ENCODE results near the gene ATP8B1. TPM values are rescaled to one million over a fixed set of nuclear protein-coding genes. Genes with fewer than 3 reads are reported as not detected.
"Not testable (repeated sequence)": the region's sequence is repeated elsewhere in the genome, so short reads cannot be mapped to it uniquely, and the experiment has no call there.

Gene ATP8B1
- total RNA-seq, 1 experiment from 2014 or later, result 1.1 TPM

DNA sequence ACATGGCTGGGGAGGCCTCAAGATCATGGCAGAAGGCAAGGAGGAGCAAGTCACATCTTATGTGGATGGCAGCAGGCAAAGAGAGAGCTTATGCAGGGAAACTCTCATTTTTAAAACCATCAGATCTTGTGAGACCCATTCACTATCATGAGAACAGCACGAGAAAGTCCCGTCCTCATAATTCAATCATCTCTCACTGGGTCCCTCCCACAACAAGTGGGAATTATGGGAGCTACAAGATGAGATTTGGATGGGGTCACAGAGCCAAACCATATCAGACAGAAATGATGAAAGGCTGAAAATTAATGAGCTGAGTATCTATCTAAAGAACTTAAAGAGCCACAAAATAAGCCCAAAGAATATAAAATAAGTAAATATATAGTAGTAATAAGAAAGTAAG, 44.3 kb upstream of the ATP8B1 start:
- H3K79me2 ChIP-seq (ENCODE audit: insufficient read depth, low read length); H3K23me2 ChIP-seq (ENCODE audit: insufficient read length, low read depth, low read length, poor library complexity, severe bottlenecking); H3K27me3 ChIP-seq (ENCODE audit: insufficient read depth, low read length); H3K27ac ChIP-seq (ENCODE audit: insufficient read length, low read depth, low read length); H3K79me1 ChIP-seq (ENCODE audit: insufficient read depth, low read depth, low read length, poor library complexity, severe bottlenecking); H3T11ph ChIP-seq (ENCODE audit: low read length); H2BK12ac ChIP-seq (ENCODE audit: insufficient read length, low read depth, low read length); H3K18ac ChIP-seq (ENCODE audit: insufficient read length, low read depth, low read length); H2AFZ ChIP-seq (ENCODE audit: low read length); H4K5ac ChIP-seq (ENCODE audit: insufficient read length, low read depth, low read length); H3K9me3 ChIP-seq (ENCODE audit: control insufficient read depth, low read depth, low read length); H3K27ac Mint-ChIP-seq; H3K56ac ChIP-seq (ENCODE audit: insufficient read length, low read depth, low read length); H2BK15ac ChIP-seq (ENCODE audit: low read depth, low read length); H3K4me1 ChIP-seq (ENCODE audit: insufficient read depth, low read length); H3K4me3 Mint-ChIP-seq; H3K23ac ChIP-seq (ENCODE audit: insufficient read length, low read depth, low read length); H4K8ac ChIP-seq (replicated peaks; ENCODE audit: insufficient read length, low read depth, low read length); H2BK20ac ChIP-seq (ENCODE audit: low read depth, low read length, poor library complexity, severe bottlenecking); H3K4me2 ChIP-seq (ENCODE audit: insufficient read depth, insufficient read length, low read length); H2BK120ac ChIP-seq (ENCODE audit: low read depth, low read length, poor library complexity, severe bottlenecking); H4K91ac ChIP-seq (ENCODE audit: insufficient read length, low read depth, low read length); H3K4ac ChIP-seq (ENCODE audit: low read depth, low read length); H3K9me3 Mint-ChIP-seq; H3K14ac ChIP-seq (ENCODE audit: insufficient read depth, low read length); H4K20me1 ChIP-seq (ENCODE audit: control insufficient read depth, insufficient read depth, insufficient read length); H3K36me3 Mint-ChIP-seq (ENCODE audit: insufficient read depth in 1 of 3, low read depth in 3 of 3); H2BK5ac ChIP-seq (ENCODE audit: insufficient read length, low read length); H3K9ac ChIP-seq (ENCODE audit: extremely low read depth, insufficient read length, low read length); H2AK5ac ChIP-seq (ENCODE audit: insufficient read length, low read length); H3K27me3 Mint-ChIP-seq (ENCODE audit: low read depth); H3K4me1 Mint-ChIP-seq; DNase-seq: not testable (repeated sequence)
- WGBS (ENCODE audit: extremely low coverage, insufficient read length, low lambda C conversion rate), result no CpG with 5 or more reads among the region's 2 CpGs

Measured in H9 (cell line).